Ecto neural progenitor cell (in vitro differentiated cells): Measurements from ENCODE around the gene SDC4.

Experiments used
- DNase-seq: peaks from one replicate; pipeline ENCODE4 v3.0.0-alpha.2; 2018; ENCODE audit warnings: low spot score

The SDC4 gene

GRCh38 chr20:45343532-45344167 lies 4.6 kb downstream of the SDC4 start:
- no peak for DNase-seq

- no peak for DNase-seq
Observed at GRCh38 chr20:45342855-45343531, 5.2 kb downstream of the SDC4 start.

GRCh38 chr20:45341939-45342854 lies 6.0 kb downstream of the SDC4 start:
- peak; percentile 70 for DNase-seq

GRCh38 chr20:45341579-45341938 lies 6.7 kb downstream of the SDC4 start:
- DNase-seq, result no peak

GRCh38 chr20:45340951-45341350 lies 7.3 kb downstream of the SDC4 start:
- no peak for DNase-seq

- no peak for DNase-seq
Observed at GRCh38 chr20:45340236-45340847, 7.9 kb downstream of the SDC4 start.

- DNase-seq, result no peak
Observed at GRCh38 chr20:45339799-45340198, 8.4 kb downstream of the SDC4 start.

- DNase-seq, result no peak
Observed at GRCh38 chr20:45339084-45339483, 9.1 kb downstream of the SDC4 start.

GRCh38 chr20:45338121-45339030 lies 9.8 kb downstream of the SDC4 start:
- no peak for DNase-seq

GRCh38 chr20:45337367-45338120 lies 10.7 kb downstream of the SDC4 start:
- DNase-seq, result no peak

- no peak for DNase-seq
Observed at GRCh38 chr20:45336530-45337366, 11.5 kb downstream of the SDC4 start.

GRCh38 chr20:45330476-45330875 lies 17.7 kb downstream of the SDC4 start:
- DNase-seq, result no peak

GRCh38 chr20:45329497-45330319 lies 18.5 kb downstream of the SDC4 start:
- DNase-seq, result no peak

GRCh38 chr20:45328451-45328850 lies 19.8 kb downstream of the SDC4 start:
- DNase-seq, result no peak

- no peak for DNase-seq
Observed at GRCh38 chr20:45325371-45325770, 22.9 kb downstream of the SDC4 start.

GRCh38 chr20:45323731-45324130 lies 24.5 kb downstream of the SDC4 start:
- DNase-seq, result no peak

- DNase-seq, result no peak
Observed at GRCh38 chr20:45322952-45323383, 25.3 kb downstream of the SDC4 start.

- DNase-seq, result no peak
Observed at GRCh38 chr20:45320948-45321595, 27.2 kb downstream of the SDC4 start.
